A549 (cell line): Measurements from ENCODE around the gene COPZ2. TPM values are rescaled to one million over a fixed set of nuclear protein-coding genes. Genes with fewer than 3 reads are reported as not detected.

ENCODE experiments used
- ATAC-seq, 2 experiments: fragments of 200-7000 bp in 1 of 2; fragments of >200 bp in 1 of 2; cut with Nextera tagmentation in 1 of 2; cut with Tn5 transposase in 1 of 2; 3 replicates each; pipeline versions ENCODE4 v1.8.0 to v1.9.1; 2018 to 2020; ENCODE audit warnings: mild to moderate bottlenecking in 1 of 2, moderate library complexity in 1 of 2
- CTCF ChIA-PET: fragments of 300-600 bp; sonication (Branson Sonifier 250); formaldehyde crosslinking; extraction: SDS; loops from one replicate; lab custom pipeline; 2021; ENCODE audit warnings: antibody characterized with exemption, inconsistent platforms; lab: Yijun Ruan, JAX
- POLR2A ChIA-PET: fragments of 350-600 bp; formaldehyde crosslinking; extraction: SDS; loops from one replicate; lab custom pipeline; 2021; ENCODE audit warnings: antibody characterized with exemption, inconsistent platforms; lab: Yijun Ruan, JAX
- DNase-seq, 2 experiments: peaks; one replicate each; pipeline versions ENCODE4 v3.0.0 to v3.0.0-alpha.2; 2011 to 2016; ENCODE audit warnings: low read depth in 1 of 2, low spot score in 1 of 2
- FAIRE-seq: peaks from 2 replicates; lab custom pipeline; 2011; peaks lifted over from hg19 to GRCh38; lab: Jason Lieb, UNC
- H3K27ac ChIP-seq, 2 experiments: fragments of >200 bp; sonication (Bioruptor Twin); formaldehyde crosslinking; 3 replicates each; pipeline ENCODE4 v1.5.1; 2016 to 2017
- H3K4me1 ChIP-seq: fragments of >200 bp; sonication (Bioruptor Twin); formaldehyde crosslinking; 3 replicates; pipeline ENCODE4 v1.6.1; 2016
- H3K4me2 ChIP-seq: fragments of >200 bp; sonication (Bioruptor Twin); formaldehyde crosslinking; 3 replicates; pipeline ENCODE4 v1.6.1; 2016
- H3K4me3 ChIP-seq: fragments of >200 bp; sonication (Bioruptor Twin); formaldehyde crosslinking; 3 replicates; pipeline ENCODE4 v1.5.1; 2016
- H3K9me3 ChIP-seq: fragments of >200 bp; sonication (Bioruptor Twin); formaldehyde crosslinking; 3 replicates; pipeline ENCODE4 v1.6.1; 2016
- BHLHE40 ChIP-seq: IDR thresholded peaks from 2 replicates; pipeline ENCODE4 v1.6.1; 2012; ENCODE audit warnings: low read depth, low read length, inconsistent platforms
- CBX8 ChIP-seq: fragments of 200-600 bp; sonication (generic); IDR thresholded peaks from 2 replicates; pipeline ENCODE4 v1.6.1; 2016
- EHMT2 ChIP-seq: fragments of 200-600 bp; sonication (generic); IDR thresholded peaks from 2 replicates; pipeline ENCODE4 v1.6.1; 2016; ENCODE audit warnings: antibody characterized with exemption, low read depth, mild to moderate bottlenecking, moderate library complexity
- EP300 ChIP-seq, 2 experiments: fragments of >200 bp; sonication (Bioruptor Twin); formaldehyde crosslinking; IDR thresholded peaks; 2 replicates in 1 of 2; 3 replicates in 1 of 2; pipeline ENCODE4 v1.6.1; 2016 to 2017
- ESRRA ChIP-seq: fragments of 150-350 bp; IDR thresholded peaks from 2 replicates; pipeline ENCODE4 v1.6.1; 2014; ENCODE audit warnings: mild to moderate bottlenecking, low read length, borderline replicate concordance
- FOSL2 ChIP-seq, 2 experiments: fragments of 450-650 bp in 1 of 2; fragments of >200 bp in 1 of 2; sonication (Bioruptor Twin) in 1 of 2; formaldehyde crosslinking; IDR thresholded peaks; 2 replicates each; pipeline versions ENCODE4 v1.5.0 to v1.6.1; 2016 to 2020; ENCODE audit warnings: mild to moderate bottlenecking in 1 of 2, moderate library complexity in 1 of 2
- HDAC2 ChIP-seq: fragments of 200-600 bp; sonication (generic); IDR thresholded peaks from 2 replicates; pipeline ENCODE4 v1.6.1; 2016
- HEYL ChIP-seq: fragments of 250-450 bp; sonication (Bioruptor Pico); IDR thresholded peaks from 2 replicates; pipeline ENCODE4 v1.8.0; 2021; ENCODE audit warnings: mild to moderate bottlenecking, moderate library complexity
- HOXB13 ChIP-seq: fragments of 250-450 bp; sonication (Bioruptor Pico); IDR thresholded peaks from 2 replicates; pipeline ENCODE4 v1.5.0; 2020; ENCODE audit warnings: low read depth, mild to moderate bottlenecking, moderate library complexity
- HOXB5 ChIP-seq: fragments of 250-450 bp; sonication (Bioruptor Pico); IDR thresholded peaks from 2 replicates; pipeline ENCODE4 v1.5.0; 2020; ENCODE audit warnings: mild to moderate bottlenecking, moderate library complexity
- JUN ChIP-seq, 2 experiments: fragments of >200 bp; sonication (Bioruptor Twin); formaldehyde crosslinking; IDR thresholded peaks; 2 replicates in 1 of 2; 3 replicates in 1 of 2; pipeline ENCODE4 v1.6.1; 2016 to 2017
- JUNB ChIP-seq: fragments of >200 bp; sonication (Bioruptor Twin); formaldehyde crosslinking; IDR thresholded peaks from 2 replicates; pipeline ENCODE4 v1.6.1; 2016
- MYC ChIP-seq: IDR thresholded peaks from 2 replicates; pipeline ENCODE4 v1.6.1; 2012; ENCODE audit warnings: mild to moderate bottlenecking, inconsistent platforms, low read length, improper control_type of control experiment, borderline replicate concordance
- NFE2L2 ChIP-seq: fragments of 150-350 bp; conservative IDR thresholded peaks from 2 replicates; pipeline ENCODE4 v1.6.1; 2014; ENCODE audit warnings: low read length
- NR3C1 ChIP-seq: fragments of >200 bp; sonication (Bioruptor Twin); formaldehyde crosslinking; IDR thresholded peaks from 3 replicates; pipeline ENCODE4 v1.6.1; 2017
- RAD21 ChIP-seq, 2 experiments: fragments of >200 bp in 1 of 2; sonication (Bioruptor Twin) in 1 of 2; formaldehyde crosslinking in 1 of 2; IDR thresholded peaks in 1 of 2; conservative IDR thresholded peaks in 1 of 2; 2 replicates in 1 of 2; 3 replicates in 1 of 2; pipeline ENCODE4 v1.6.1; 2012 to 2018; ENCODE audit warnings: inconsistent platforms in 1 of 2
- RNF2 ChIP-seq: fragments of 200-600 bp; sonication (generic); IDR thresholded peaks from 2 replicates; pipeline ENCODE4 v1.6.1; 2016; ENCODE audit warnings: low read depth, mild to moderate bottlenecking, antibody characterized with exemption, moderate library complexity, borderline replicate concordance
- SMC3 ChIP-seq: fragments of >200 bp; sonication (Bioruptor Twin); formaldehyde crosslinking; IDR thresholded peaks from 3 replicates; pipeline ENCODE4 v1.6.1; 2018; ENCODE audit warnings: inconsistent platforms
- ZFP36 ChIP-seq: fragments of 450-650 bp; IDR thresholded peaks from 2 replicates; pipeline ENCODE4 v1.6.1; 2014; ENCODE audit warnings: borderline replicate concordance; ENCODE audit not compliant: partially characterized antibody
- ZNF302 ChIP-seq: fragments of 250-450 bp; sonication (Bioruptor Pico); IDR thresholded peaks from 2 replicates; pipeline ENCODE4 v1.9.0; 2021; ENCODE audit warnings: inconsistent platforms, mild to moderate bottlenecking, moderate library complexity
- ZSCAN20 ChIP-seq: fragments of 250-450 bp; sonication (Bioruptor Pico); IDR thresholded peaks from 2 replicates; pipeline ENCODE4 v1.8.0; 2022; ENCODE audit warnings: mild to moderate bottlenecking, moderate library complexity
- whole genome bisulfite sequencing: methylation state at CpG from one replicate; pipeline ENCODE4 v1.1.6; 2017; ENCODE audit errors: missing lambda C conversion rate; 5-methylcytosine and 5-hydroxymethylcytosine counted together
- polyA plus RNA-seq, 4 experiments: library from polyadenylated mRNA; depleted of rRNA in 3 of 4; stranded (reverse); fragments of >200 nt; fragmentation: RNase III in 1 of 4; extraction: RNeasy Plus Mini Kit Qiagen cat#74134 plus additional on column Dnase treatment in 1 of 4; gene quantifications; 2 replicates in 3 of 4; 3 replicates in 1 of 4; pipeline ENCODE4 v1.2.3, GENCODE V29; 2011 to 2017
- small RNA-seq, 6 experiments: library from RNA; depleted of rRNA; stranded (forward); fragments of <200 nt; gene quantifications; one replicate each; pipeline ENCODE3, GENCODE V24; 2012
- TF ChIP-seq, protein P1 (sequence below): fragments of 250-450 bp; sonication (Bioruptor Pico); IDR thresholded peaks from 2 replicates; pipeline ENCODE4 v1.5.0; 2021; ENCODE audit warnings: mild to moderate bottlenecking, moderate library complexity, borderline replicate concordance
- TF ChIP-seq, protein P2 (sequence below): fragments of >200 bp; sonication (Bioruptor Twin); formaldehyde crosslinking; IDR thresholded peaks from 3 replicates; pipeline ENCODE4 v1.5.1; 2016

The COPZ2 gene
- polyA plus RNA-seq, 2 of the 4 experiments (the other 2 are of a cell fraction), result 10.6 to 19.3 TPM

DNA sequence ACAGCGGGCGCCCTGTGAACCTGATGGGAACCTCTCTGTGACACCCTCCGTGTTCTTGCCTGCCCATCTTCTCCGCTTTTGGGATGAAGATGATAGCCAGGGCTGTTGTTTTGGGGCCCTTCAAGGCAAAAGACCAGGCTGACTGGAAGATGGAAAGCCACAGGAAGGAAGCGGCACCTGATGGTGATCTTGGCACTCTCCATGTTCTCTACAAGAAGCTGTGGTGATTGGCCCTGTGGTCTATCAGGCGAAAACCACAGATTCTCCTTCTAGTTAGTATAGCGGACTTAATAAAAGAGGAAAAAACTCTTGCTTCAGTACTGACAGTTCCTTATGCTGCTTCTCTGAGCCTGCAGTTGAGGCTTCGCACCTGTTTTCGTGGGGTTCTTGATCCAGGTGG is 56.1 kb downstream of the COPZ2 start (continued):
- no peak for TF ChIP-seq MYC
- TF ChIP-seq RNF2, result no peak

DNA sequence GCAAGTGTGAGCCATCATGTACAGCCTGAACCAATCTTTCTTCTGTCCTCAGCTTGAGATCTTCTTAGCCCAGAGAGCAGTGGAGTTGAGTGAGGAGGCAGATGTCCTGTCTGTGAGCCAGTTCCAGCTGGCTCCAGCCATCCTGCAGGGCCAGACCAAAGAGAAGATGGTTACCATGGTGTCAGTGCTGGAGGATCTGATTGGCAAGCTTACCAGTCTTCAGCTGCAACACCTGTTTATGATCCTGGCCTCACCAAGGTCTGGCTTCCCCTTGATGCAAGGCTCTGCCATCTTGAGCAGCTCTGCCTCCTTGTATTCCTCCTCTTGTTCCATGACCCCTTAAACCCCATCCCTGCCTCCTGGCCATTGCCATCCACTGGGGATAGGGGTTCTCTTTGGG is 57.1 kb downstream of the COPZ2 start:
- FAIRE-seq (no peak), ATAC-seq (no peak), DNase-seq (no peak)
- Histone ChIP-seq H3K27ac (no peak overlapping the region), H3K4me2 (no peak overlapping the region), H3K4me1 (no peaks in the 10 kb centered on the region), H3K9me3 (no peaks in the 10 kb centered on the region), H3K4me3 (no peak overlapping the region)
- TF ChIP-seq JUNB (no peak), CBX8 (no peak), HEYL (CRISPR knock-in tag) (no peak), ESRRA (no peak), HOXB5 (CRISPR knock-in tag) (no peak), FOSL2 (IDR thresholded peaks at IDR 0.05) (no peak), FOSL2 (CRISPR knock-in tag; IDR thresholded peaks at IDR 0.05) (no peak), EHMT2 (no peak), EP300 (IDR thresholded peaks at IDR 0.05) (no peak), MYC (no peak), JUN (IDR thresholded peaks at IDR 0.05) (no peak), ZNF302 (no peak), RNF2 (no peak), HOXB13 (no peak), BHLHE40 (no peak), NR3C1 (no peak), ZSCAN20 (CRISPR knock-in tag) (no peak), ZFP36 (no peak), HDAC2 (no peak)
- POLR2A ChIA-PET, result no interaction called here
- CTCF ChIA-PET, result interaction anchor here (0.8 to 38.7 kb wide), 9 partner anchors 8 to 138 kb away, joined by 3 to 1426 read pairs (median 5); partner anchors contain the start of genes CDK5RAP3, PNPO and PRR15L

DNA sequence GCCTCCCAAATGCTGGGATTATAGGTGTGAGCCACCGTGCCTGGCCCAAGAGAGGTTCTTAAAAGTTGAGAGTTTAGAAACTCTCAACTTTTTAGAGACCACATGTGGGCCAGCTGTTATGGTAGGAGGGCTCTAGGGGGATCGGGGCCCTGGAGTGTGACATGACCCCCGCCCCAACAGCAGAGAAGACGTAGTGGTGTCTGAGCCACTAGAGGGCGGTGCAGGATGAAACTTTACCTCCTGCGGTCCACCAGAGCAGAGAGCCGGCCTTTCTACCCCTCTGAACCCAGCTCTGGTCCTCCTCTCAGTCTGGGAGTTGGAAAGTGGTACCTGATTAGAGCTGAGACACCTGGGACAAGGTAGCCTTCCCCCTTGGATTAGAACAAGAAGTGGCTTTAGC is 59.3 kb downstream of the COPZ2 start:
- POLR2A ChIA-PET, result interaction anchor here (0.9 kb wide), 1 partner anchor 9 kb away, joined by 3 read pairs; no protein-coding TSS in a partner anchor
- FAIRE-seq, result no peak
- CTCF ChIA-PET, result interaction anchor here (0.6 to 38.7 kb wide), 47 partner anchors 8 to 509 kb away, joined by 3 to 1426 read pairs (median 4); partner anchors contain the start of genes CDK5RAP3, PNPO, PRR15L and SCRN2
- 14% methylated on average over 7 of the region's 7 CpGs for WGBS
- Histone ChIP-seq H3K4me3 (no peak overlapping the region), H3K4me2 (no peak overlapping the region), H3K9me3 (no peaks in the 10 kb centered on the region), H3K27ac (no peak overlapping the region), H3K4me1 (no peaks in the 10 kb centered on the region)
- TF ChIP-seq, protein P1, sequence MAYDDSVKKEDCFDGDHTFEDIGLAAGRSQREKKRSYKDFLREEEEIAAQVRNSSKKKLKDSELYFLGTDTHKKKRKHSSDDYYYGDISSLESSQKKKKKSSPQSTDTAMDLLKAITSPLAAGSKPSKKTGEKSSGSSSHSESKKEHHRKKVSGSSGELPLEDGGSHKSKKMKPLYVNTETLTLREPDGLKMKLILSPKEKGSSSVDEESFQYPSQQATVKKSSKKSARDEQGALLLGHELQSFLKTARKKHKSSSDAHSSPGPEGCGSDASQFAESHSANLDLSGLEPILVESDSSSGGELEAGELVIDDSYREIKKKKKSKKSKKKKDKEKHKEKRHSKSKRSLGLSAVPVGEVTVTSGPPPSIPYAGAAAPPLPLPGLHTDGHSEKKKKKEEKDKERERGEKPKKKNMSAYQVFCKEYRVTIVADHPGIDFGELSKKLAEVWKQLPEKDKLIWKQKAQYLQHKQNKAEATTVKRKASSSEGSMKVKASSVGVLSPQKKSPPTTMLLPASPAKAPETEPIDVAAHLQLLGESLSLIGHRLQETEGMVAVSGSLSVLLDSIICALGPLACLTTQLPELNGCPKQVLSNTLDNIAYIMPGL (CRISPR knock-in tag), result no peak
- TF ChIP-seq, protein P2, sequence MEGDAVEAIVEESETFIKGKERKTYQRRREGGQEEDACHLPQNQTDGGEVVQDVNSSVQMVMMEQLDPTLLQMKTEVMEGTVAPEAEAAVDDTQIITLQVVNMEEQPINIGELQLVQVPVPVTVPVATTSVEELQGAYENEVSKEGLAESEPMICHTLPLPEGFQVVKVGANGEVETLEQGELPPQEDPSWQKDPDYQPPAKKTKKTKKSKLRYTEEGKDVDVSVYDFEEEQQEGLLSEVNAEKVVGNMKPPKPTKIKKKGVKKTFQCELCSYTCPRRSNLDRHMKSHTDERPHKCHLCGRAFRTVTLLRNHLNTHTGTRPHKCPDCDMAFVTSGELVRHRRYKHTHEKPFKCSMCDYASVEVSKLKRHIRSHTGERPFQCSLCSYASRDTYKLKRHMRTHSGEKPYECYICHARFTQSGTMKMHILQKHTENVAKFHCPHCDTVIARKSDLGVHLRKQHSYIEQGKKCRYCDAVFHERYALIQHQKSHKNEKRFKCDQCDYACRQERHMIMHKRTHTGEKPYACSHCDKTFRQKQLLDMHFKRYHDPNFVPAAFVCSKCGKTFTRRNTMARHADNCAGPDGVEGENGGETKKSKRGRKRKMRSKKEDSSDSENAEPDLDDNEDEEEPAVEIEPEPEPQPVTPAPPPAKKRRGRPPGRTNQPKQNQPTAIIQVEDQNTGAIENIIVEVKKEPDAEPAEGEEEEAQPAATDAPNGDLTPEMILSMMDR, result peak; percentile 82
- TF ChIP-seq EHMT2, result no peak
- peak; percentile 73 for TF ChIP-seq SMC3
- TF ChIP-seq RAD21 (conservative IDR thresholded peaks at IDR 0.05 in 1 of 2, IDR thresholded peaks at IDR 0.05 in 1 of 2), result peak; percentile 80 to 83
- TF ChIP-seq NFE2L2, result 0 out of 2 replicates have a peak, but pooled peaks have one; percentile 1
- DNase-seq, result peak; percentile 63 to 93
- ATAC-seq, result peak; percentile 82 to 95

Small RNA genes lying within 50 kb of the gene (small RNA-seq; reads per million reads assigned to genes)
- gene AC004477.2 (0 reads per million in 6 experiments), gene MIR152 (55.2 to 3,480 (median 3,121) reads per million in 6 experiments)

Other genes with a start within 250 kb of the COPZ2 start
- gene OSBPL7, start 216.0 kb downstream of the COPZ2 start, polyA plus RNA-seq (2011; rRNA removed), result 7.0 and 7.1 TPM in 2 replicates
- 11.4 to 16.9 TPM (median 15.4 TPM) in 3 replicates for gene OSBPL7, start 216.0 kb downstream of the COPZ2 start, polyA plus RNA-seq (2017; fragmentation: RNase III; extraction: RNeasy Plus Mini Kit Qiagen cat#74134 plus additional on column Dnase treatment)
- 97.7 and 103 TPM in 2 replicates for gene MRPL10, start 206.3 kb downstream of the COPZ2 start, polyA plus RNA-seq (2011; rRNA removed)
- gene MRPL10, start 206.3 kb downstream of the COPZ2 start, polyA plus RNA-seq (2017; fragmentation: RNase III; extraction: RNeasy Plus Mini Kit Qiagen cat#74134 plus additional on column Dnase treatment), result 56.8 to 62.8 TPM (median 62.0 TPM) in 3 replicates
- gene LRRC46, start 206.1 kb downstream of the COPZ2 start, polyA plus RNA-seq (2011; rRNA removed), result 1.7 and 2.7 TPM in 2 replicates
- gene LRRC46, start 206.1 kb downstream of the COPZ2 start, polyA plus RNA-seq (2017; fragmentation: RNase III; extraction: RNeasy Plus Mini Kit Qiagen cat#74134 plus additional on column Dnase treatment), result 2.3 to 3.0 TPM (median 2.5 TPM) in 3 replicates
- 20.7 and 25.8 TPM in 2 replicates for gene SCRN2, start 196.5 kb downstream of the COPZ2 start, polyA plus RNA-seq (2011; rRNA removed)
- gene SCRN2, start 196.5 kb downstream of the COPZ2 start, polyA plus RNA-seq (2017; fragmentation: RNase III; extraction: RNeasy Plus Mini Kit Qiagen cat#74134 plus additional on column Dnase treatment), result 37.3 to 47.7 TPM (median 43.7 TPM) in 3 replicates
- 0.61 and 0.67 TPM in 2 replicates for gene SP6, start 186.6 kb downstream of the COPZ2 start, polyA plus RNA-seq (2011; rRNA removed)
- gene SP6, start 186.6 kb downstream of the COPZ2 start, polyA plus RNA-seq (2017; fragmentation: RNase III; extraction: RNeasy Plus Mini Kit Qiagen cat#74134 plus additional on column Dnase treatment), result 2.0 to 2.3 TPM (median 2.1 TPM) in 3 replicates
- gene SP2, start 141.6 kb downstream of the COPZ2 start, polyA plus RNA-seq (2011; rRNA removed), result 6.2 and 8.0 TPM in 2 replicates
- 10.5 to 13.4 TPM (median 11.6 TPM) in 3 replicates for gene SP2, start 141.6 kb downstream of the COPZ2 start, polyA plus RNA-seq (2017; fragmentation: RNase III; extraction: RNeasy Plus Mini Kit Qiagen cat#74134 plus additional on column Dnase treatment)
- gene PNPO, start 96.2 kb downstream of the COPZ2 start, polyA plus RNA-seq (2011; rRNA removed), result 40.8 and 43.4 TPM in 2 replicates
- 28.7 to 29.8 TPM (median 29.5 TPM) in 3 replicates for gene PNPO, start 96.2 kb downstream of the COPZ2 start, polyA plus RNA-seq (2017; fragmentation: RNase III; extraction: RNeasy Plus Mini Kit Qiagen cat#74134 plus additional on column Dnase treatment)
- 2.2 and 3.7 TPM in 2 replicates for gene PRR15L, start 79.9 kb downstream of the COPZ2 start, polyA plus RNA-seq (2011; rRNA removed)
- 0.88 to 1.6 TPM (median 1.1 TPM) in 3 replicates for gene PRR15L, start 79.9 kb downstream of the COPZ2 start, polyA plus RNA-seq (2017; fragmentation: RNase III; extraction: RNeasy Plus Mini Kit Qiagen cat#74134 plus additional on column Dnase treatment)
- 124 and 179 TPM in 2 replicates for gene CDK5RAP3, start 66.7 kb downstream of the COPZ2 start, polyA plus RNA-seq (2011; rRNA removed)
- gene CDK5RAP3, start 66.7 kb downstream of the COPZ2 start, polyA plus RNA-seq (2017; fragmentation: RNase III; extraction: RNeasy Plus Mini Kit Qiagen cat#74134 plus additional on column Dnase treatment), result 135 to 165 TPM (median 164 TPM) in 3 replicates
- 241 and 283 TPM in 2 replicates for gene NFE2L1, start 10.6 kb upstream of the COPZ2 start, polyA plus RNA-seq (2011; rRNA removed)
- gene NFE2L1, start 10.6 kb upstream of the COPZ2 start, polyA plus RNA-seq (2017; fragmentation: RNase III; extraction: RNeasy Plus Mini Kit Qiagen cat#74134 plus additional on column Dnase treatment), result 104 to 111 TPM (median 108 TPM) in 3 replicates
- gene CBX1, start 63.7 kb upstream of the COPZ2 start, polyA plus RNA-seq (2011; rRNA removed), result 69.6 and 84.4 TPM in 2 replicates
- 155 to 173 TPM (median 170 TPM) in 3 replicates for gene CBX1, start 63.7 kb upstream of the COPZ2 start, polyA plus RNA-seq (2017; fragmentation: RNase III; extraction: RNeasy Plus Mini Kit Qiagen cat#74134 plus additional on column Dnase treatment)
- 28.4 and 30.9 TPM in 2 replicates for gene SNX11, start 70.0 kb upstream of the COPZ2 start, polyA plus RNA-seq (2011; rRNA removed)
- 22.2 to 23.5 TPM (median 22.3 TPM) in 3 replicates for gene SNX11, start 70.0 kb upstream of the COPZ2 start, polyA plus RNA-seq (2017; fragmentation: RNase III; extraction: RNeasy Plus Mini Kit Qiagen cat#74134 plus additional on column Dnase treatment)